ENCODE results near the gene AFTPH.
A peak's percentile ranks its signal among the peaks of the same experiment; 100 is the strongest.
"Not testable (repeated sequence)": the region's sequence is repeated elsewhere in the genome, so short reads cannot be mapped to it uniquely, and the experiment has no call there.

The AFTPH gene

GRCh38 chr2:64500549-64500948, 23.6 kb upstream of the AFTPH start:
- DNase-seq (ENCODE audit: low read depth, low spot score), result no peak

GRCh38 chr2:64501946-64502345, 22.2 kb upstream of the AFTPH start:
- DNase-seq (ENCODE audit: low read depth, low spot score), result no peak

GRCh38 chr2:64502860-64503259, 21.3 kb upstream of the AFTPH start:
- no peak for DNase-seq (ENCODE audit: low read depth, low spot score)

GRCh38 chr2:64504774-64505720, 19.1 kb upstream of the AFTPH start:
- no peak for DNase-seq (ENCODE audit: low read depth, low spot score)

GRCh38 chr2:64506686-64507085, 17.4 kb upstream of the AFTPH start:
- DNase-seq (ENCODE audit: low read depth, low spot score), result no peak

GRCh38 chr2:64514008-64514407, 10.1 kb upstream of the AFTPH start:
- no peak for DNase-seq (ENCODE audit: low read depth, low spot score)

GRCh38 chr2:64515086-64515485, 9.0 kb upstream of the AFTPH start:
- no peak for DNase-seq (ENCODE audit: low read depth, low spot score)

GRCh38 chr2:64516651-64517510, 7.2 kb upstream of the AFTPH start:
- DNase-seq (ENCODE audit: low read depth, low spot score), result no peak

- DNase-seq (ENCODE audit: low read depth, low spot score), result no peak
Measured at GRCh38 chr2:64517511-64517884, 6.6 kb upstream of the AFTPH start.

GRCh38 chr2:64522843-64523428, 1.2 kb upstream of the AFTPH start:
- DNase-seq (ENCODE audit: low read depth, low spot score), result peak; percentile 60

GRCh38 chr2:64524604-64525316, 632 bp downstream of the AFTPH start:
- no peak for DNase-seq (ENCODE audit: low read depth, low spot score)

- DNase-seq (ENCODE audit: low read depth, low spot score), result peak; percentile 17
Measured at GRCh38 chr2:64525317-64525613, 1.1 kb downstream of the AFTPH start.

- no peak for DNase-seq (ENCODE audit: low read depth, low spot score)
Measured at GRCh38 chr2:64526034-64526433, 1.9 kb downstream of the AFTPH start.

GRCh38 chr2:64530946-64531345, 6.8 kb downstream of the AFTPH start:
- DNase-seq (ENCODE audit: low read depth, low spot score), result not testable (repeated sequence)

- no peak for DNase-seq (ENCODE audit: low read depth, low spot score)
Measured at GRCh38 chr2:64532030-64532429, 7.9 kb downstream of the AFTPH start.

- DNase-seq (ENCODE audit: low read depth, low spot score), result no peak
Measured at GRCh38 chr2:64533882-64534281, 9.8 kb downstream of the AFTPH start.

GRCh38 chr2:64534363-64534762, 10.2 kb downstream of the AFTPH start:
- no peak for DNase-seq (ENCODE audit: low read depth, low spot score)

- no peak for DNase-seq (ENCODE audit: low read depth, low spot score)
Measured at GRCh38 chr2:64535024-64535423, 10.9 kb downstream of the AFTPH start.

- DNase-seq (ENCODE audit: low read depth, low spot score), result no peak
Measured at GRCh38 chr2:64537991-64538390, 13.9 kb downstream of the AFTPH start.

GRCh38 chr2:64538764-64539433, 14.8 kb downstream of the AFTPH start:
- DNase-seq (ENCODE audit: low read depth, low spot score), result no peak

GRCh38 chr2:64540615-64541014, 16.5 kb downstream of the AFTPH start:
- DNase-seq (ENCODE audit: low read depth, low spot score), result no peak
